IMR-90 (cell line): Measurements from ENCODE around the gene NLRC5.

ENCODE experiments used
- BHLHE40 ChIP-seq: fragments of 150-350 bp; IDR thresholded peaks from 2 replicates; pipeline ENCODE4 v1.6.1; 2016; ENCODE audit warnings: mild to moderate bottlenecking, low read depth, low read length
- CEBPB ChIP-seq: IDR thresholded peaks from 2 replicates; pipeline ENCODE4 v1.6.1; 2012; ENCODE audit warnings: low read depth, low read length, improper control_type of control experiment
- CHD1 ChIP-seq: IDR thresholded peaks from 2 replicates; pipeline ENCODE4 v1.6.1; 2012; ENCODE audit warnings: low read depth, low read length, improper control_type of control experiment
- ELK1 ChIP-seq: fragments of 150-350 bp; IDR thresholded peaks from 2 replicates; pipeline ENCODE4 v1.6.1; 2016; ENCODE audit warnings: low read depth, mild to moderate bottlenecking, low read length, moderate library complexity, borderline replicate concordance
- FOS ChIP-seq: fragments of 150-350 bp; IDR thresholded peaks from 2 replicates; pipeline ENCODE4 v1.6.1; 2016; ENCODE audit warnings: low read depth, low read length
- MAFK ChIP-seq: IDR thresholded peaks from 2 replicates; pipeline ENCODE4 v1.6.1; 2012; ENCODE audit warnings: low read depth, low read length, improper control_type of control experiment
- MXI1 ChIP-seq: IDR thresholded peaks from 2 replicates; pipeline ENCODE4 v1.6.1; 2012; ENCODE audit warnings: low read depth, mild to moderate bottlenecking, low read length, moderate library complexity, borderline replicate concordance
- POLR2A ChIP-seq: IDR thresholded peaks from 2 replicates; pipeline ENCODE4 v1.6.1; 2012; ENCODE audit warnings: mild to moderate bottlenecking, low read depth, low read length
- USF2 ChIP-seq: fragments of 150-350 bp; IDR thresholded peaks from 2 replicates; pipeline ENCODE4 v1.6.1; 2017; ENCODE audit warnings: mild to moderate bottlenecking, antibody characterized with exemption, low read length, low read depth
- TF ChIP-seq, protein P1 (sequence below): conservative IDR thresholded peaks from 2 replicates; pipeline ENCODE4 v1.5.1; 2012; ENCODE audit warnings: mild to moderate bottlenecking, low read depth, low read length, improper control_type of control experiment

GRCh38 chr16:57131351-57131970 lies 142.1 kb downstream of the NLRC5 start:
- TF ChIP-seq FOS (no peak), CHD1 (no peak), USF2 (no peak), POLR2A (no peak), CEBPB (no peak), MXI1 (no peak), ELK1 (no peak), MAFK (no peak), BHLHE40 (no peak)
- TF ChIP-seq, protein P1, sequence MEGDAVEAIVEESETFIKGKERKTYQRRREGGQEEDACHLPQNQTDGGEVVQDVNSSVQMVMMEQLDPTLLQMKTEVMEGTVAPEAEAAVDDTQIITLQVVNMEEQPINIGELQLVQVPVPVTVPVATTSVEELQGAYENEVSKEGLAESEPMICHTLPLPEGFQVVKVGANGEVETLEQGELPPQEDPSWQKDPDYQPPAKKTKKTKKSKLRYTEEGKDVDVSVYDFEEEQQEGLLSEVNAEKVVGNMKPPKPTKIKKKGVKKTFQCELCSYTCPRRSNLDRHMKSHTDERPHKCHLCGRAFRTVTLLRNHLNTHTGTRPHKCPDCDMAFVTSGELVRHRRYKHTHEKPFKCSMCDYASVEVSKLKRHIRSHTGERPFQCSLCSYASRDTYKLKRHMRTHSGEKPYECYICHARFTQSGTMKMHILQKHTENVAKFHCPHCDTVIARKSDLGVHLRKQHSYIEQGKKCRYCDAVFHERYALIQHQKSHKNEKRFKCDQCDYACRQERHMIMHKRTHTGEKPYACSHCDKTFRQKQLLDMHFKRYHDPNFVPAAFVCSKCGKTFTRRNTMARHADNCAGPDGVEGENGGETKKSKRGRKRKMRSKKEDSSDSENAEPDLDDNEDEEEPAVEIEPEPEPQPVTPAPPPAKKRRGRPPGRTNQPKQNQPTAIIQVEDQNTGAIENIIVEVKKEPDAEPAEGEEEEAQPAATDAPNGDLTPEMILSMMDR, result no peak
